Ramos (cell line): ENCODE results near the gene PHACTR4.
"Not testable (repeated sequence)": the region's sequence is repeated elsewhere in the genome, so short reads cannot be mapped to it uniquely, and the experiment has no call there.

Source experiments
- in situ Hi-C: fragments of 300-500 bp; cut with MboI; formaldehyde crosslinking; loops from one replicate; pipeline ENCODE4 v1.14.3; 2022; ENCODE audit warnings: low sequenced_read_pairs; ENCODE audit not compliant: unreplicated experiment

The PHACTR4 gene

GRCh38 chr1:28369371-28370238 lies at the start of gene PHACTR4:
Gene PHACTR4 (plus strand): TSS chr1:28369740. CDS start chr1:28407448, 37,708 bp downstream.
- in situ Hi-C loops, result no loop called here

- in situ Hi-C loops, result no loop called here
Measured at GRCh38 chr1:28322194-28322593, 47.3 kb upstream of the PHACTR4 start.

- in situ Hi-C loops, result no loop called here
Measured at GRCh38 chr1:28323720-28324119, 45.8 kb upstream of the PHACTR4 start.

- in situ Hi-C loops, result no loop called here
Measured at GRCh38 chr1:28326515-28326914, 43.0 kb upstream of the PHACTR4 start.

- in situ Hi-C loops, result no loop called here
Measured at GRCh38 chr1:28326984-28327383, 42.6 kb upstream of the PHACTR4 start.

- in situ Hi-C loops, result not testable (repeated sequence)
Measured at GRCh38 chr1:28327431-28327830, 42.1 kb upstream of the PHACTR4 start.

- in situ Hi-C loops, result no loop called here
Measured at GRCh38 chr1:28328228-28328648, 41.3 kb upstream of the PHACTR4 start.

- in situ Hi-C loops, result no loop called here
Measured at GRCh38 chr1:28329395-28330153, 40.0 kb upstream of the PHACTR4 start.

GRCh38 chr1:28338897-28339296 lies 30.6 kb upstream of the PHACTR4 start:
- in situ Hi-C loops, result no loop called here

- in situ Hi-C loops, result no loop called here
Measured at GRCh38 chr1:28339551-28339950, 30.0 kb upstream of the PHACTR4 start.

GRCh38 chr1:28340221-28340974 lies 29.1 kb upstream of the PHACTR4 start:
- in situ Hi-C loops, result no loop called here

GRCh38 chr1:28341591-28341990 lies 27.9 kb upstream of the PHACTR4 start:
- in situ Hi-C loops, result no loop called here

GRCh38 chr1:28343405-28343804 lies 26.1 kb upstream of the PHACTR4 start:
- in situ Hi-C loops, result no loop called here

- in situ Hi-C loops, result not testable (repeated sequence)
Measured at GRCh38 chr1:28353248-28353810, 16.2 kb upstream of the PHACTR4 start.

GRCh38 chr1:28354121-28354520 lies 15.4 kb upstream of the PHACTR4 start:
- in situ Hi-C loops, result no loop called here

GRCh38 chr1:28358716-28359115 lies 10.8 kb upstream of the PHACTR4 start:
- in situ Hi-C loops, result no loop called here

- in situ Hi-C loops, result no loop called here
Measured at GRCh38 chr1:28359592-28360239, 9.8 kb upstream of the PHACTR4 start.

GRCh38 chr1:28364888-28365287 lies 4.7 kb upstream of the PHACTR4 start:
- in situ Hi-C loops, result no loop called here

GRCh38 chr1:28365864-28366263 lies 3.7 kb upstream of the PHACTR4 start:
- in situ Hi-C loops, result no loop called here

- in situ Hi-C loops, result not testable (repeated sequence)
Measured at GRCh38 chr1:28368608-28369007, 932 bp upstream of the PHACTR4 start.
